HPDE6-E6E7 (cell line): Measurements from ENCODE around the gene TGM2.

ENCODE experiments used
- DNase-seq: peaks from one replicate; pipeline ENCODE4 v3.0.0; 2011; ENCODE audit warnings: missing footprints; ENCODE audit errors: extremely low spot score

Gene TGM2

DNA sequence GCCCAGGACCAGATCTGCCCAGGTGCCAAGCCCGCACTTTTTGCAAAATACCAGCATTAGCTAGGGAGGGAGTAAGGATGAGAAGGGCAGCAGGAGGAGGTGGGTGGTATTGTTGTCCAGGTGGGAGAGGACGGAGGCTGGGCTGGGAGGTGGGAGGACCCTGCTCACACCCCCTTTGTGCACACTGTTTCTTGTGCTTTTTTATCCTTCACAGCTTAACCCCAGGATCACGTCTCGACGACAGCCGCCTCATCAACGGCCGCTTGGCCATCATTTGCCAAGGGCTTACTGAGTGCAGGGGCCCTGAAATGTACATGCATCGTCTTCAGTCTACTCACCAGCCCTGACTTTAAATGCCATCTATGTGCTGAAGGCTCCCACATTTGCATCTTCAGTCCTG lies 12.1 kb upstream of the TGM2 start:
- DNase-seq: no peak

DNA sequence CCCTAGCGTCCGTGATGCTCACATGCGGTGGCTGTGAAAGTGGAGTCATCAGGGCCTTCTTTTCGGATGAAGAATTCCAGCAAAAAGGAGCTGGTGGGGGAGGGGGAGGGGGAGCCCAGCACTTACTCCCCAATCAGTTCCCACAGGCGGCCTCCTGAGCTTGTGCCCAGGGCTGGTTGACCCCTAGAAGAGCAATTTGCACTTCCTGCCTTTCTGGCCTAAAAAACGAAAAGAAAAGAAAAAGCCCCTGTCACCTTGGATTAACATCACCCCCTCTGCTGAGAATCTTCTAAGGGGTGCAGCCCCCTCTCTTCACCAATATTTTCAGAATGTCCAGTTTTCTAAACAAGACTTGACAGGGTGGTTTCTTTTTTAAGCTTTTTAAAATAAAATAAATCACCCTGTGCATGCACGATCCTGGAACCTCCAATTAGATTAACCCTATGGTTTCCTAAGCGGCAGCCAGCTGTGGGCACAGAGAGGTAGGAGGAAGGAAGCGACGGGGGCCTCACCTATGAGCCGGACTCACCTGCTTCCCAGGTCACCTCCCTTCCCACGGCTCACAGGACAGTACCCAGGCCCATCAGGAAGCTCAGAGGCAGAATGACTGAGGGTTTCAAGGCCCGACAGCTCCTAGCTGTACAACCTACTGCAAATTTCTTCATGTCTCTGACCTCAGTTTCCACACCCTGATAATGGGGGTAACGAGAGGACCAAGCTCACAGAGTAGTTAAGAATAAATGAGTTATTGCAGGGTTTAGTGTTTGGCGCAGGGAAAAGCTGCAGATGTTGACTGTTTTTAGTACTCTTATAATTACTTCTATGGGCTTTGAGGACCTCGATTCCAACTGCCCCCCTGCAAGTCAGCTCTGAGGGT lies 10.5 kb upstream of the TGM2 start:
- DNase-seq: no peak

DNA sequence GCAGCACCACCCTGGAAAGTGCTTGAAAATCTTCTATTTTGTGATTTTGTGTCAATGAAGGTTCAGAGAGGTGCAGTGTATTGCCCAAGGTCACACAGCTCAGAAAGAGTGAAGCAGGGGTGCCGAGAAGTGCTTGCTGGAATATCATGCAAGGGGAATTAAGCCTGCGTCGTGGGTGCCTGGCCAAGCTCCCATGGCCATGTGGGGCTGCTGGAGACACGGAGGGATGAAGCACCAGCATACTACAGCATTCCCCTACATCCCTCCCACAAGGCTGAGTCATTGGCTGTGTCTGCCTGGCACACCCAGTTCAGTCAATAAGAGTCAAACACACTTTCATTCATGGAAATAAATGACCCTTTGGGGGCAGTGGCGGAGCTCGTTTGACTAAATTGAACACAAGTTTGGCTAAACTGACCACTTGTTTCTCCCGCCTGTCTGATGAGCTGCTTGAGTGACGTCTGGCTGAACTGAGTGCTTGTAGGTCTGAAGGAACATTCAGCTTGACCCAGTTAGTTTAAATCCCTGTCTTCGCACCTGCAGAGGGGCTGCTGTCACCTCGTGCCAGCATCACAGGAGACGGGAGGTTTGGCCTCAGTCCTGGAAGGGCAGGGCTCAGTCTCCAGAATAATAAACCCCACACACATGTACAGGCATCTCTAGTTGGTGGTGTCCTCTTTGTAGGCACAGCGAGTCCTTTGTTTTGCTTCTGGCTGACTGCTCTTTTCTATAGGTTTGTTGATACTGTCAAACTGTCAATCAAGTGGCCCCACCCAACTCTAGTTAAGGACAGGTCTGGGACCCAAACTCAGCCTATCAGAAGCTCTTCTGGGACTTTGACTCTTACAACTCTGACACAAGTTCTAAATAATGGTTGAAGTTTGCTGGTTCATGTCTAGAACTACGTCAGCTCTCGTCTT lies 8.4 kb upstream of the TGM2 start:
- DNase-seq: peak; percentile 100

DNA sequence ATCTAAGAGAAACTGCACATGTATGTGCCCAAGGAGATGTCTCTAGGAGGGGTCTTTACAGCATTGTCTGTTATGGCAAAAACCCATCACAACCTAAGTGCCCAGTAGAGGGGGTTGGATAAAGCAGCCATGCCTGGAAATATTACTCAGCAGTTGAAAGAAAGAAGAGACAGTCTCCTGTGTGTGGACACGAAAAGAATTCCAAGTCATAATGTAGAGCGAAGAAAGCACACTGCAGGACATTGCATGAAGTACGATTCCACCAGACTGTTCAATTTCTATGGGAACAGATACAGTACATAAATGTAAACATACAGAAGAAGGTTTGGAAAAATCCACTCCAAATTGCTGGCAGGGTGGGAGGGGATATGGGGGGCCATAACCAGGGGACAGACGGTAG lies 7.3 kb upstream of the TGM2 start:
- DNase-seq: no peak

DNA sequence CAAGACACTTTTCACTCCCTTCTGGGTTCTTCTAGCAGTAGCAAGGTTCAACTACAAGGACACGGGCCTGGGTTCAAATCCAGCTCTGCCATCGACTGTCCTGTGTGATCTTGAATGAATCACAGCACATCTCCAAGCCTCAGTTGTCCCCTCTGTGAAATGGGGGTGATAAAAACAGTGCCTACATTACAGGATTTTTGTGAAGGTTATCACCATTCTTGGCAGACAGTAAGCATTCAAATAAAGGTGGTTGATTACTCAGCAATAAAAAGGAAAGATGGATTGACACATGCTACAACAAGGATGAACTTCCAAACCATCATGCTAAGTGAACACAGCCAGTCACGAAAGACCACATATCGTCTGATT lies 6.6 kb upstream of the TGM2 start:
- DNase-seq: no peak

DNA sequence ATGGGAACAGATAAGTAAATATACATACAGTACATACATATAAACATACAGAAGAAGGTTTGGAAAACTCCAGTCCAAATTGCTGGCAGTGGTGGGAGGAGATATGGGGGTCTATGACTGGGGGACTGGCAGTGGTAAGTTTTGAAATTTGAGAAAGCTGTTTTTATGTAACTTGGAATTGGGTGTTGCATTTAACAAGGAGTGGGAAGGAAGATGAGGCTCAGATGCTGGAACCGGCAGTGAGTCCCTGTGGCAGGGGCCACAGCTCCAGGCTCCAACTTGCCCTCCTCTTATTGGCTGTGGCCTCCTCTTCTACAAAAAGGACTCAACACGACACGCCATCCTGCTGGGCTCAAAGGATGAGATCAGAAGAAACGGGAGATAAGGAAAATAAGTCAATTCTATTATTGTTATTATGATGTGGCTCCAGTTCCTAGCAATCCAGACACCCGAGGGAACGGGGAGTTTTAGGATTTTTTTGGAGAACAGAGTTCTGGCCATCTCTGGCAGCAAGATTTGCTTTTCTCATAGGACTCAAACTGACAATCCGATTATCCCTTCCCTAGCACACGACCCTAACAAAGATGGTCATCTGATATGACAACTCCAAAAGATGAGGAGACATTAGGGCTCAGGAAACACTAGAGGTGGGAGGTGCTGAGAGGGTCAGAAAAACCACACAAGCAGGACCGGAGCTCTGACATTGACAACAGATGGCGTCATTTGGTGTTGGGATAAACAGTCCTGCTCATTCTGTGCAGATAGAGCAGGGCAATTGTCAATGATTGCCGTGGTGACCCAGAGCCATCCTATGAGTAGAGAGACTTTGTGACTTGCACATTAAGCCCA lies 6.0 kb upstream of the TGM2 start:
- DNase-seq: no peak

DNA sequence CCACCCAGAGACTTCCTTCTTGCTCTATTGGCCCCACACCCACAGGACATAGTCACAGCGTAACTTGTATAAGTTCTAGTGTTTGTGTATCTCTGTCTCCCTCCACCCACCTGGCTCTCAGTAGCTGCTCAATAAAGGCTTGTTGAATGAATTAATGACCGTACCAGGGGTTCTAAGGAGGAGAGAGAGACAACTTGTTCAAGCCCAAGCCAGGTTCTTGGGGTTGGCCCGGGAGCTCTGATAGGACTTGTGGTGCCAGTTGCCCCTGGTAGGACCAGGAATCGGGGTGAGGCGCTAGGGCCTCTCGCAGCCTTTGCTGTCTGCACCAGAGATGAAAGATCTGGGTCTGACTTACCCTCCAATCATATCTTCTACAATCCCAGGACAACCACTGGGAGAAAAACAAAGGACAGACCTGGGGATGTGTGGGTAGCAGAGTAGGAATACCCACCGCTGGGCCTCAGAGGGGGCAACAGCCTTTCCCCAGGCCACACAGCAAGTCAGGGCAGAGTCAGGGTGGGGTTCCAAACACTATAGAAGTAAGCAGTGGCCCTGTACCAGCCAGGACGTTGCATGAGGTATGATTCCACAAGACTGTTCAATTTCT lies 5.3 kb upstream of the TGM2 start:
- DNase-seq: no peak

DNA sequence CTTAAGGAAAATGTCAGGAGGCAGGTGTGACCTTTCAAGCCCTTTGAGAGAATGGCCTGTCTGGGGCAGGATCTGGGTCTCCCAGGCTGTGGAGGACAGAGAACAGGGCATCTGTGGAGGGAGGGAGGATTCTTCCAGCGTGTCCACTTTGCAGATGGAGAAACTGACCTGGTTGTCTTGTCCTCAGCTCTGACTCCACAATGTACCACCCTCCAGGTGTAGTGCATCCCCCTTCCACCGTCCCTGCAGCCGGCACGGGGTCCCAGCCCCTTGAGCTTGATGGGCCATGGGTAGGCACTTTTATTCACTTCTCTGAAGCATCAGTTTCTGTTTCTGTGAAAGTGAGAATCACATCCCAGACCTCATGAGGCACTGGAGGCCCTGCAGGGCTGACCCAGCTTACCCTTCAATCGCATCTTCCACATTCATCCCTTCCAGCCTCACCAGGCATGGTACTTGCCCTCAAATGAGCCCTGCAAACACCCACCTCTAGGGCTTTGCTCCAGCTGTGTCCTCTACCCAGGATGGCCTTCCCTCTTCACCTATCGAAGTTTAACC lies 4.6 kb upstream of the TGM2 start:
- no peak for DNase-seq

DNA sequence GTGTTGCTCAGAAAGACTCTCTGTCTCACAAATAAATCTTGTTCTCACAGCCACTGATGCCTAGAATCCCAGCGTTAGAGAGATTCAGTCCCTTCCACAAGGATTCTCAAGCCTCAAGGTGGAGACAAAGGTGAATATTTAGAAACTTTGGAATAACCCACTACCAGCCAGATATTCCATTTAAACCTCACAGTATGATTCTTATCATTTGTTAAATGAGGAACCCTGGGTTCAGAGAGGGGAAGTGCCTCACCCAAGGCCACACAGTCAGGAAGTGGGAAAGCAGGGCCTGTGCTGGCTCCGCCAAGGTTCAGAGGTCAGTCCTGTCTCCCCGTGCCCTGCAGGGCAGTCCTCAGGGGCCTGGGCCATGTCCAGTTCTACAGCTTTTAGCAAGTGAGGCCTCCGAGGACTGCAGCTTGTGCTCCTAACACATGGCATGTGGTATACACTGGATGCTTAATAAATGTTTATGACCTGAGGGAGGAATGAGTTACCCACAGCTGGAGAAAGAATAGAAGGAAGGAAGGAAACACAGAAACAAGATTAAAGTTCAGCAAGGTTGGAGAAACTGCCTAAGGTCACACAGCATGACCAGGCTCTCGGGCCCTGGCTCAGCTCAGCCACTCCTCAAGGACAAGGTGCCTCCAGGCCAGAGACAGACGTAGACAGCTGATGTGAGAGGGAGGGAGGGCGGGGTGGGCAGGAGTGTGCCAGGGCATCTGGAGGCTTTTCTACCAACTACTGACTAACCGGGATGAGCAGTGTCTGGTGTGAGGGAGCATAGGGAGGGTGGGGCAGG lies 3.9 kb upstream of the TGM2 start:
- no peak for DNase-seq

DNA sequence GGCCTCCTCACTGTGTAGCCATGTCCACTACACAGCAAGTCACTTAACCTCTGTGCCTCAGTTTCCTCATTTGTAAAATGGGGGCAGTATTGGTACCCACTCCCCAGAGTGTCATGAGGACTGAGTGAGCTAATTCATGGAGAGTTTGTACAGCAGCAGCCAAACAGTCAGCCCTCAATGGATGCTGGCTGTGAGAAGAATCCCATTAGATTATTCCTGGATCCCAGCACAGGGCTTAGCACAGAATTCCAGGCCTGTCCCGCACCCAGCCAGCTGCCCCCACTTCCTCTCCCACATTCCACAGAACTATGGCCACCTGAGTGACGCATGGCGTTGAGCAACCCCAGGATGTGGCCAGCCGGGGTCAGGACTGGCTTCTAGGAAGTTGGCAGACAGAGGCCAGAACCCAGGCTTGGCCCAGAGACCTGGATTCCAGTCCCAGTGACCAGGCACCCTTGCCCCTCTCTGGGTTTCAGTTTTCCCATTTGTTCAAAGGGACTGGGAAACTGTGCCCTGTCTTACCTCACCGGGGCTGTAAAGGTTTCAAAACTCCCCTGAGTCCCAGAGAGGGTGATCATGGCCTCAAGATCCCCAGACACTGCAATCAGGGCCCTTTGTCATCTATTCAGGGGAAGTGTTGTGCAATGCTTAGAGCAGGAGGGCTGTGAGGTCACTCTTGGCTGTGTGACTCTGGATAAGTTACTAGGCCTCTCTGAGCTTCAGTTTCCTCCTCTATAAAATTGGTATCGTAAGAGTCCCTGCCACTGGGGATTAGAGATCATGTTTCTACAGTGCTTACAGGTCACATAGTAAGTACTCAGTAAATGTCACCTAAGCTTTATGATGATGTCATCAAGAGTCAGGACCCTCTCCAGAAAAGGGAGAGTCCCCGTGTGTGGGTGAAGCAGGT lies 3.0 kb upstream of the TGM2 start:
- DNase-seq: no peak

DNA sequence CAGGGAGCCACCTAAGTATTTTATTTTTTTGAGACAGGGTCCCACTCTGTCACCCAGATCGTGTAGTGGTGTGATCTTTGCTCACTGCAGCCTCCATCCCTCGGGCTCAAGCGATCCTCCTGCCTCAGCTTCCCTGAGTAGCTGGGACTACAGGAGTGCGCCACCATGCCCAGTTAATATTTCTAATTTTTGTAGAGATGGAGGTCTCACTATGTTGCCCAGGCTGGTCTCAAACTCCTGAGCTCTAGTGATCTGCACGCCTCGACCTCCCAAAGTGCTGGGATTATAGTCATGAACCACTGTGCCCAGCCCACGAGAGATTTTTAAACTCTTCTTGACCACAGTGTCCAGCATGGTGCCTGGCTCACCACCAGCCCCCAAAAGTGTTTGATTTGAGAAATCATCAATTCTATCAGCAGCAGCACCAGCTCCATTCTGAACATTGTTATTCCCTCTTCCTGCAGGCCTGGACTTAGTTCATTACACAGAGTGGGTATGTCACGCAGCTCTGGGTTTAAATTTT lies 2.3 kb upstream of the TGM2 start:
- DNase-seq: no peak

DNA sequence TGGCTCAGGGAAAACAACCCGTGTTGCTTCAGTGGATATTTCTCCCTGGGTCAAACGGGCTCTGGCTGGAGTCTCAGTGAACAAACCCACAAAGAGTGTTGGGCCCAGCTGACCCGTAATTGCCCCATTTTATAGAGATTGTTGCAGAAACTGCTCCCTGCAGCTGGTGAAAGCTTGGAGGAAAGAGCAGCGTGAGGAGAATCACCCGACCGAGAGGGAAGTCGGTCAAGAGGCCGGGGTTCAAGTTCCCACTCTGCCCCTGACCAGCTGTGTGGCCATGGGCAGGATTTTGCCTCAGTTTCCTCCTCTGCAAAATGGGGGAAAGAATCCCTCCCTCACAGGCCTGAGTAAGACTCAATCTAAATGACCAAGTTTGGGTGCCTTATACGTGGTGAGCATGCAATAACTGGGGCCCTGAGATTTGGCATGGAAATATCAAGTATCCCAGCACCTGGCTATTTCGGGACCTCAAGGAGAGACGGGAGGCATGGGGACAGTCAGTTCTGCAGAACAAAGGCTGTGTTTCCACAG lies 1.7 kb upstream of the TGM2 start:
- DNase-seq: no peak

DNA sequence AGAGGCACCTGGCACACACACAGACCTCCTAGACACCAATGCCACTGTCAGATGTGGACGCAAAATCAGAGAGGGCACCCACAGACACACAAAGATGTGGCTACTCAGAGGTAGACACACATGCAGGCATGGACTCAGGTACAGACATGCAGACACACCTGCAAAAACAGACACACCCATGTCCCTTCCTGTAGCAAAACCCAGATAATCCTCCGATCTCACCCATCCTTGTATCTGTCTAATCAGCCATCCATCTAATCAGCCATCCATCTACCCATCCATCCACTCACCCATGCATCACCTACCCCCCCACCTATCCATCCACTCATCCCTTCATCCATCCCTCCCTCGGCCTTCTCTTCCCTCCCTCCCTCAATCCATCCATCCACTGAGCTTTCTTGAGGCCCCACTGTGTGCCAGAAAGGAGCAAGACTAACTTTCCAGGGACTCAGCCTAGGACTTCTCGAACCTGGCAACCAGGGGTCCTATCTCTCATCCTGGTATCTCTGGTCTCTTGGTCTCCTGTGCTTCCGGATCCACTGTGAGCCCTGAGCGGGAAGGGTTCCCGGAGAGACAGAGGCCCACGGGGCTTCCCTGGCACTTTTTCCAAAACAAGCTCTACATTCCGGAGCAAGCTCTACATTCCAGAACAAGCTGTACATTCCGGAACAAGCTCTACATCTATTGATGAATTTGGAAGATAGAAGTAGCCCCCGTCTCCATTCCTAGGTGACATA lies 1.1 kb upstream of the TGM2 start:
- DNase-seq: no peak

DNA sequence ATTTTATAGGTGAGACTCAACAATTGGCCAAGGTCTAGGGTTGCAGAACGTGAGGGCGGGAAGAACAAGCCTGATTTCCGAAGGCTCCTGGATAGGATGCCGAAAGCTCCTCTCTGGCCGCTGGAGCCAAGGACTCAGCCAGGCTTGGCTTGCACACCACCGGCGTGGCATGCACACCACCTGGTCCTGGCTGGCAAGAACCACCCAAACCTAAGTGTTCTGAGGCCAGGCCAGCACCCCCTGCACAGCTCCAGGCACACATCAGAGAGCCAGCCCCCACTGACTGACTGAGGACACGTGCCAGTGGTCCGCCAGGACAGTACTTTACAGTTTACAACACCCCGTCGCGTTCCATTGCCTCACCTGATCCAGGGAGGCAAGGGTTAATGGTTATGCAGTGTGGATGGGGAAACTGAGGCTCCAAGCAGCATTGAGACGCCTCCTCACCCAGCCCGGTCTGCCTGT lies 414 bp downstream of the TGM2 start:
- no peak for DNase-seq

DNA sequence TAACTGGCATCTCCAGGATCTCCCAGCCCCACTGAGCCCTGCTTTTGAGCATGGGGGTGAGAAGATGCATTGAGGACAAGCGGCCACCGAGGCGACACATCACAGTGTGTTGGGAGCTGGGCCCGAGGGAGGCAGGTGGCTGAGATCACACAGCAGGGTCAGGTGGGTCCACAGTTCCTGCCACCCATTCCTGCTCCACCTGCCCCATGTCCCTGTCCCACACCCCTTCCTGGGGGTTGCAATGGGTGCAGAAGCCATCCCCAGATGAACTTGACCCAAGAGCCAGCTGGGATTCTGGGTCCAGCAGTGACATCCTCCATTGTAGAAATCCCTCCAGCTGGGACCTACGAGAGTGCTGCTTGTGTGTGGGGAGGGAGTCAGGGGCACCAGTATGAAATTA lies 1.0 kb downstream of the TGM2 start:
- DNase-seq: no peak

DNA sequence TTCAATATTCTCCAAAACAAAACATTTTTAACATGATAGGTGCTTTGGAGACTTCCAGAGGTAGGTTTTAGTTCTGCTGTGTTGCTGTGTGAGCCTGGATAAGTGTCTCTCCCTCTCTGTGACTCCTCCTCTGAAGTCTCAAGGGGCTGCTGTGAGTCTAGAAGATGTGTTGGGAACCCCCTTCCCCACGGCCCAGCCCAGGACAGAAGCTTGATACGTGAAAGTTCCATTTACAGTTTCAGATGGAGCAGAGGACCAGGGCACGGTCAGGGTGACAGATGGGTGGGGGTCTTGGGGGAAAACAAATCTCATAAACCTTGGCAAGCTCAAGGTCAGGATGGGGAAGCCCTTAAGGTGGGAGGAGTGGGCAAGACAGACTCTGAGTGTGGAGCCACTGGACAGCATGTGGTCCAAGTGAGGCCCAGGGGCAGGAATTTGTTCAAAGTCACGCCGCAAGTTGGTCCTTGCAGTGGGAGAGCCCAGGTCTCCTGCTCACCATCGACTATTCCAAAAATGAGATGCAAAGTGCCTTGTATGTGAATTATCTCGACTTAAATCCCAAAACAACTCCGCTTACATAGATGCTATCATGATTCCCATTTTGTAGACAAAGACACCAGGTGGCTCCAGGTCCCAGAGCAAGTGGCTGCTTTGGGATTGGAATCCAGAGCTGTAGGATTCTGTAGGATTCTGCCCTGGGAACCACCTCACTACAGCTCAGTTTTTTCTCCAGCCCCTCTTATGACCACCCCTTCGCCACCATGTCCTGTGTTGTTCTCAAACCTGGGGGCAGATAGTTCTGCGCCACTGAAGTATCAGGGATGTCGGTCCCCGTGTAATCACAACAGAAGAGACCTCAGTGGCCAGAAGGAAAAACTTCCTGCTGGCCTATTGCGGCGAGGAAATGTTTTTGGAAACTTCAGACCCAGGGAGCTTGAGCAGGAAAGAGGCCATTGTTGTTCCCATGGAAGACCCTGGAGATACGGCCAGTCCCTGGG lies 1.9 kb downstream of the TGM2 start:
- DNase-seq: no peak

DNA sequence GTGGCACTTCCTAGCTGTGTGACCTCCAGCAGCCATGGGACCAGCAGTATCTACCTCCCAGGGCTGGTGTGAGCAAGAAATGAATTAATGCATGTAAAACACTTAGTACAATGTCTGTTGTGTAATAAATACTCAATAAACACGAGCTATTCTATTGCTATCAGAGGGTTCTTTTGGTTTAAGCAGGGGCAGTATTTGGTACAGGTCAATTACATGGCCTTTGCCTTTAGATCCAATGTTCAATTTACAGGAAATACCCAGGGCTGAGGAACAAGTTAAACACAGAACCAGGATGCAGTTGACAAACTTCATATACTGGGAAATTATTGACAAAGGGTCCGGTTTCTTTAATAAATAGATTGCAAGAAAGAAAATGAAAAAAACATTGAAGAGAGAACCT lies 2.9 kb downstream of the TGM2 start:
- DNase-seq: no peak
